ENCODE data around the gene PAK6.

DNA sequence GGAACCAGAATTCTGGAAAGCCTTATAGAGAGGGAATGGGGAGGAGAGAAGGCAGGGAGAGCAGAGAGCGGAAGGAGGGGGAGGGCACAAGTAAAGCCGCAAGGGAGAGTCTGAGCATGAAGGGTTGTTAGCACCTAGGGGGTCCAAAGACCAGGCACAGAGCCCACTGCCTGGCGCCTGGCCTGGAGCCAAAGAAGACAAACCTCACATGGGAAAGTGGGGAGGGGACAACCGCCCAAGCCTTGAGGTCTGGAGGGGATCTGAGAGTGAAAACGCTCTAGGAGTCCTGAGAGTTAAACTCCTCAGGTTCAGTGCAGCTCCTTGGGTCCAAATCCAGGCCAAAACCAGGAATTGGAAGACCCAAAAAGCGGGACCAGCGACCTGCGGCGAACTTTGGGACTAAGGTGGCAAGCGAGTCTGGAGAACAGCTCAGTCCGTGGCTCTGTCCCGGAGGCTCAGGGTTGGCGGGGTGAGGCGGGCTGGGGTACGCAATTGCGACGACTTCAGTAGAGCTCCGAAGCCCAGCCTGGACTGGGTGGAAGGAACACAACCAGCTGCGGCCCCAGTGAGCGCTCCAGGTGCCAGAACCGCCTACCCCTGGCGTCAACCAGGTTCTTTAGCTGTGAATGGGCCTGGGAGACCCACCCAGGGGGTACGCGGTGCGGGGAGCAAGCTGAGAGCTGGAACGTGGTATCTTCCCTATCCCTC, 83.8 kb downstream of the PAK6 start:
- TF ChIP-seq POLR2A (IDR thresholded peaks at IDR 0.05), result no peak
- TF ChIP-seq, protein P1, sequence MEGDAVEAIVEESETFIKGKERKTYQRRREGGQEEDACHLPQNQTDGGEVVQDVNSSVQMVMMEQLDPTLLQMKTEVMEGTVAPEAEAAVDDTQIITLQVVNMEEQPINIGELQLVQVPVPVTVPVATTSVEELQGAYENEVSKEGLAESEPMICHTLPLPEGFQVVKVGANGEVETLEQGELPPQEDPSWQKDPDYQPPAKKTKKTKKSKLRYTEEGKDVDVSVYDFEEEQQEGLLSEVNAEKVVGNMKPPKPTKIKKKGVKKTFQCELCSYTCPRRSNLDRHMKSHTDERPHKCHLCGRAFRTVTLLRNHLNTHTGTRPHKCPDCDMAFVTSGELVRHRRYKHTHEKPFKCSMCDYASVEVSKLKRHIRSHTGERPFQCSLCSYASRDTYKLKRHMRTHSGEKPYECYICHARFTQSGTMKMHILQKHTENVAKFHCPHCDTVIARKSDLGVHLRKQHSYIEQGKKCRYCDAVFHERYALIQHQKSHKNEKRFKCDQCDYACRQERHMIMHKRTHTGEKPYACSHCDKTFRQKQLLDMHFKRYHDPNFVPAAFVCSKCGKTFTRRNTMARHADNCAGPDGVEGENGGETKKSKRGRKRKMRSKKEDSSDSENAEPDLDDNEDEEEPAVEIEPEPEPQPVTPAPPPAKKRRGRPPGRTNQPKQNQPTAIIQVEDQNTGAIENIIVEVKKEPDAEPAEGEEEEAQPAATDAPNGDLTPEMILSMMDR (IDR thresholded peaks at IDR 0.05), result no peak
